DMS53 treated with DMSO at 0.1 percent for 48 hours (cell line): ENCODE data around the gene APOC4.
"Not testable (repeated sequence)": the region's sequence is repeated elsewhere in the genome, so short reads cannot be mapped to it uniquely, and the experiment has no call there.

ENCODE experiments used
- DNase-seq: peaks from one replicate; lab custom pipeline; 2025; ENCODE audit not compliant: unreplicated experiment; lab: John Stamatoyannopoulos, UW

The APOC4 gene

GRCh38 chr19:44942067-44942571 is at the start of gene APOC4:
Gene APOC4 (plus strand): TSS chr19:44942237. CDS start chr19:44942278, 41 bp downstream.
- DNase-seq: no peak

- no peak for DNase-seq
Observed at GRCh38 chr19:44892932-44893331, 49.1 kb upstream of the APOC4 start.

GRCh38 chr19:44893332-44894051 is 48.5 kb upstream of the APOC4 start:
- no peak for DNase-seq

GRCh38 chr19:44894052-44894400 is 48.0 kb upstream of the APOC4 start:
- no peak for DNase-seq

- no peak for DNase-seq
Observed at GRCh38 chr19:44894946-44895345, 47.1 kb upstream of the APOC4 start.

GRCh38 chr19:44897835-44898234 is 44.2 kb upstream of the APOC4 start:
- no peak for DNase-seq

- DNase-seq: no peak
Observed at GRCh38 chr19:44900328-44901244, 41.5 kb upstream of the APOC4 start.

GRCh38 chr19:44903216-44903601 is 38.8 kb upstream of the APOC4 start:
- no peak for DNase-seq

- DNase-seq: peak; percentile 30
Observed at GRCh38 chr19:44903602-44904425, 38.2 kb upstream of the APOC4 start.

- DNase-seq: no peak
Observed at GRCh38 chr19:44904426-44904994, 37.5 kb upstream of the APOC4 start.

- DNase-seq: no peak
Observed at GRCh38 chr19:44905437-44906160, 36.4 kb upstream of the APOC4 start, which contains the start of gene APOE. Gene APOE (plus strand): TSS chr19:44905796. CDS start chr19:44906625, 829 bp downstream.

GRCh38 chr19:44907613-44908012 is 34.4 kb upstream of the APOC4 start:
- DNase-seq: no peak

GRCh38 chr19:44908074-44908835 is 33.8 kb upstream of the APOC4 start:
- DNase-seq: no peak

GRCh38 chr19:44908836-44909261 is 33.2 kb upstream of the APOC4 start:
- DNase-seq: no peak

GRCh38 chr19:44909775-44910174 is 32.3 kb upstream of the APOC4 start:
- DNase-seq: no peak

GRCh38 chr19:44911896-44912295 is 30.1 kb upstream of the APOC4 start:
- not testable (repeated sequence) for DNase-seq

- no peak for DNase-seq
Observed at GRCh38 chr19:44912854-44913253, 29.2 kb upstream of the APOC4 start.

GRCh38 chr19:44913512-44914432 is 28.3 kb upstream of the APOC4 start:
- DNase-seq: not testable (repeated sequence)
